Suppressor macrophage treated with lipopolysaccharide for 4 hours (primary cell): ENCODE data around the gene JAM2.
"Not testable (repeated sequence)": the region's sequence is repeated elsewhere in the genome, so short reads cannot be mapped to it uniquely, and the experiment has no call there.

ENCODE experiments used
- DNase-seq: peaks from one replicate; pipeline ENCODE4 v3.0.0-alpha.2; 2020

The JAM2 gene, protein sequence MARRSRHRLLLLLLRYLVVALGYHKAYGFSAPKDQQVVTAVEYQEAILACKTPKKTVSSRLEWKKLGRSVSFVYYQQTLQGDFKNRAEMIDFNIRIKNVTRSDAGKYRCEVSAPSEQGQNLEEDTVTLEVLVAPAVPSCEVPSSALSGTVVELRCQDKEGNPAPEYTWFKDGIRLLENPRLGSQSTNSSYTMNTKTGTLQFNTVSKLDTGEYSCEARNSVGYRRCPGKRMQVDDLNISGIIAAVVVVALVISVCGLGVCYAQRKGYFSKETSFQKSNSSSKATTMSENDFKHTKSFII

DNA sequence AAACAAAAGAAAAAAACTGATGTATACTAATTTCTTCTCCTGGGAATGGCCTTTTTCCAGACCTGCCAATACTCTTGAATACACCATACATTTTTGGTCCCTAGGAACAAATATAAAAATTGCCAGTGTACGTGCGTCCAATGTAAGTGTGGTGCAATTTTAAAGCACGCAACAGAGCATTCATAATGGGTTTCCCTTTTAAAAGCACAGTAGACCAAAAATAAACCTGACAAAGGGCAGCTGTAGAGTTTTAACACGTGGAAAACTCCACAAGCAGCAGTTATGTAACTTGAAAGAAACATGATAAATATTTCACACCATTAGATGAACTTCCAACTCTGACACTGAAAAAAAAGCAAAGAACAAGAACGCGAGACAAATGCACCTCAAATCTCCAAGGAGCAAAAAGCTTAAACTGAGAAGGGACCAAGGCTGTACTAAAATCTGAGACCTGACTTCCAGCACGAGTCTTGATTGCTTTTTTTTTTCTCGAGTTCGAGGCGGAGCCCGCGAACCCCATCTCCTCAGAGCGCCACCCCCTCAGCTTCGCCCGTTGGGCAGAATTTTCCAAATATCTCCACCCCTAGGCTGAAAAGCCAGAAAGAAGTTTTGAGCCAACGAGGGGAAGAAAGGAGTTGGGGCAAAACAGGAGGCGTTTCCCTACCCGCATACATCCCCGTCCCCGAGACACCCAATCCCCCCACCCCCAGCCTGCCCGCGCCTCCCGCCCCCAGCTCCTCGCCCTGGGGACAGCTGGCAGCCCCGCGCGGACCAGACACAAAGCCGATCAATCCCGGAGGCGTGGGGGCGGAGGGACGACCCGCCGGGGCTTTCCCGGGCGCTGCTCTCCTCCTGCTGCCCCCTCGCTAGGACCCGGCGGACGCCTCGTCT lies at the start of gene JAM2:
TSS of gene JAM2 (plus strand) at position 599 of the 891 bp plus-strand sequence. CDS start 564 bp downstream, outside the sequence.
- DNase-seq = peak; percentile 32

DNA sequence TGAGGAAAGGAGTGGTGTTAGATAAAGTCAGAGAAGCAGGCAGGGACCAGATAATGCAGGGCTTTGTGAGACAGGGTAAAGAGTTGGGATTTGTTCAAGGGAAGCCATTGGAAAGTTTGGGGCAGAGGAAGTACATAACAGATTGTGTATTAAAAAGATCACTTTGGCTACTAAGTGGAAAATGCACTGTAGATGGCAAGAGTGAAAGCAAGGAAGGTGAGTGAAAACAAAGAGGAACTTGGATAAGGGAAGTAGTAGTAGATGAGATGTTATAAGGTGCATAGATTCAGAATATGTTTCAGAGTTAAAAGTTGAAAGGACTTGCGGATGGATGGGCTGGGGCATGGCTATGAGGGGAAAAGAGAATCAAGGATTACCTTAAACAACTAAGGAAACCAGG lies 49.2 kb upstream of the JAM2 start:
- peak; percentile 19 for DNase-seq

DNA sequence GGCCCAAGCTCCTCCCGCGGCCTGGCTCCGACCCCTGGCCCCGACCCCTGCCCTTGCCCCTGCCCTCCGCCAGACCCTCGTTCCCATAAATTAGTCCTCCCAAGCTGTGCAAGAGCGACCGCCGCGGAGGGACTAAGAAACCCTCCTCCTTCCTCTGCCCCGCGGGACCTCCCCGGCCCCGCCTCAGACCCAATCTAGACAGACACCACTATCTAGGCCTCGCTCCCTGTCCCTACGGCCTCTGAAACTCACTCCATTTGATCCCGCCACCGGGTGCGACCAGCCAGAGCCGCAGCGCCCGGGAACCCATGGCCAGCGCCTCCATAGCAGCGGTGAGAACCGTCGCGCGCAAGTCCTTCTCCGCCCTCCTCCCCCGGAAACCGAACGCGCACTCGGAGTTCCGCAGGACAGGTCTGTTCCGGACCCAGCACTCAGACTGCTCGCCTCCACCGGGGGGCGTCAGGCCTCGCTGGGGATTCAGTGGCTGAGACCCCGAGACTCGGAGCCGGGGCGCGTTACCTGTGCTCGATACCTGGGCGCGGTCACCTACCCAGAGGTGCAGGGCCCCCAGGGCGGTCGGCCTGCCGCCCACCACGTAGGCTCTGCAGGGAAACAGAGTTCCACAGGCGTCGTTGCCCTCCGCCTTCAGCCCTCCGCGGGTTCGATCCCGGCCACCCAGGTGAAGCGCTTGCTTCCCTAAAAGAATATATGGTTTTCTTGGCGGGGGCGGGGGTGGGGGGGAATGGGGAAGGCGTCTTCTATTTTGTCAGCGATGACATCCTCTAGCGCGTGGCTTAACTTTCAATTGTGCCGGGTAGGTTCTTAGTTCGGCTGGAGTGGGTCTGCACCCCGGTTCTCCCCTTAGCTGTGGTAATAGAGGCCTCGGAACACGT lies 31.7 kb upstream of the JAM2 start, which contains the start of gene MRPL39:
TSS of gene MRPL39 (minus strand) at position 331 of the 893 bp plus-strand sequence. CDS start at position 325, 6 bp downstream.
- DNase-seq = peak; percentile 88

DNA sequence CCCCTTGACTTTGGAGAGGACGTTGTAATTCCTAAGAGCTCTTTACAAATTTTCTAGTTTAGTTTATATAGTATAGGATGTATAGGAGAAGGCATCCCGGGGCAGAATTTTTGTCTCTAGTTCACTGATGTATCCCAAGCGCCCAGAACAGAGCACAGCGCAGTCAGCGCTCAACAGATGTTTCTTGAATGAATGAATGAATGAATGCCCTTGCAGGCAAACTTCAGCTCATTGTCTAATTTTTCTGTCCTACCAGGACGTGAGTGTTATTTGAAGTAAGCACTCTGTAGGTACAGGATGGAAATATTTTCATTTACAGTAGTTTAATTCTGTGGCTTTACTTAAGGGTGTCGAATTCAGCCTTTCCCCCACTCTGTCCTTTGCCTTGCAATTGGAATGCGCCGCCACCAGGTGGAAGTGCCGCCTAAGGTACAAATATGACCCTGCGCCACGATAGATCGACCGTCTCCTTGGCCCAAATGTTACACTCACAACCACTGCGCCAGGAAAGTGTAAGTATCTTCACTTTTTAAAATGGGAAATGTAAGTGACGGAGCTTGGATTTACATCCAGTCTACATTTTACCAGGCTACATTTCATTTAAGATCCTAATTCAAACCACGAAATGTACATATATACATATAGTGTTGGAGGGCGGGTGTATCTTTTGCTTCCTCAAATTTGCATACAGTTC lies 30.9 kb upstream of the JAM2 start:
- peak; percentile 87 for DNase-seq

DNA sequence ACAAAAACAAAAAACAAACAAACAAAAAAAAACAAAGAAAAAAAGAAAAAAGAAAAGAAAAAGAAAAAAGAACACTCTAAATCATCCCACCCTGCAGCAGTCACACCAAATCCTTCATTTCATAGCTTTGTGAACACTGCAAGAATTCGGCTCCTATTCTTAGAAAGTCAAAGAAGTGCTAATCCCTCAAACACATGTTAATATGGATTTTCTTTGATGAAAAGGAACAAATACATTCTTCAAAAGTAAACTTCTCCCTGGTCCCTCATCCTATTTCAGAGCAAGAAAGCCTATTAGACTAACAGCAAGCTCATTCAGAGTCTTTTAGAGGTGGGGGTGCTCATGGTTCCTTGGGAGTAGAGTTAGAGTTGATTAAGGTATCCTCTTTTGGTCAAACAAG lies 24.6 kb upstream of the JAM2 start:
- no peak for DNase-seq

DNA sequence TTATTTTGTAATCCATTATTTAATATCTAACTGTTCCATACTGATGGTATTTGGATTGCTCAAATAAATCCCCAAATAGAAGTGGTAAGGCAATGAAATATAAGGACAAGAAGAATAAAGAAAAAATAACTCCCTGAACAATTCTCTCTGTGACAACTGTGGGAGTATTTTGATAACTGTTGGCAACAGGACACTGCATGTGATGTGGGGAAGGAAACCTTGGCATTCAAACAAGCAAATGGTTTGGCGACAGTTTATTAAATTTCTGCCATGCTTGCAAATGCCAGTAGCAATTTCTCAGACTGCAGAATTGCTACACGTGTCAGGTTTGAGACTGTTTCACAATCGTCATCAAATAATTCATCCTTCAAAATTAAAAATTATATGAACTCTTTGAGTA lies 23.2 kb upstream of the JAM2 start:
- no peak for DNase-seq

DNA sequence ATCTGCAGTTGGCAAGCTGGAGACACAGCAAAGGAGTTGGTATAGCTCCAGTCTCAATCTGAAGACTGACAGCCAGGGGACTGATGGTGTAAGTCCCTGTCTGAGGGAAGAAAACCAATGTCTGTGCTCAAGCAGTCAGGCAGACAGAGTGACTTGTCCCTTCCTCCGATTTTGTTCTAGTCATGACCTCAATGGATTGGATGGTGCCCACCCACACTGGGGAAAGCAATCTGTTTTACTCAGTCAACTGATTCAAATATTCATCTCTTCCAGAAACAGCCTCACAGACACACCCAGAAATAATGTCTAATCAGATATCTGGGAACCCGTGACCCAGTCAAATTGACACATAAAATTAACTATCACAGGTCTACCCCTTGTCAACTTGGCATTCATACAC lies 19.9 kb upstream of the JAM2 start:
- DNase-seq = no peak

DNA sequence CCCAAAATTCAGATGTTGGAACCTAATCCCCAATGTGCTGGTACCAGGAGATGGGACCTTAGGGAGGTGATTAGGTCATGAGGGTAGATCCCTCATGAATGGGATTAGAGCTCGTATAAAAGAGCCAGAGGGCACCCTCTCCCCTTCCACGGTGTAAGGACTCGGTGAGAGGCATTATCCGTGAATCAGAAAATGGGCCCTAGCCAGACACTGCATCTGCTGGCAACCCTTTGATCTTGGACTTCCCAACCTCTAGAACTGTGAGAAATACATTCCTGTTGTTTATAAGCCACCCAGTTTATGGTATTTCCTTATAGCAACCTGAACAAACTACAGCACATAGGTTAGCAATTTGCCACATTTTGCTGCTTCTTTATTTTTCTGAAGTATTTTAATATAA lies 14.5 kb upstream of the JAM2 start:
- DNase-seq = no peak

DNA sequence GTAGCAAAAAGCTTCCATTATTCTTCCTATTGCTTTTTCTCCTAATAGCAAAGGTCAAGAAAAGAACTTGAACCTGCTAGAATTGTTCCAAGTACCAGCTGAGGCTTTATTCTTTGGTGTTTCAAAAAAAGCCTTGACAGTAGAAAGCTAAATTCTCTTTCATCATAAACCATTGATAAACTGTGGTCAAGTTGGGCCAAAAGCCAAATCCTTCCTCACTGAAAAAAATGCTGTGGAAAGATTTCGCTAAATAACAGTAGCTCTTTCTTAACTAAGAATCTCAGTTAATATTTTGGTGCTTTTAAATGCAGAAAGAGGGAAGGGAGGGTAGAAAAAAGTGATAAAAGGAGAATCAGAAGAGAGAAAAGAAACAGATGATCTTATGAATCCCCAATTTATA lies 14.0 kb upstream of the JAM2 start:
- DNase-seq = no peak

DNA sequence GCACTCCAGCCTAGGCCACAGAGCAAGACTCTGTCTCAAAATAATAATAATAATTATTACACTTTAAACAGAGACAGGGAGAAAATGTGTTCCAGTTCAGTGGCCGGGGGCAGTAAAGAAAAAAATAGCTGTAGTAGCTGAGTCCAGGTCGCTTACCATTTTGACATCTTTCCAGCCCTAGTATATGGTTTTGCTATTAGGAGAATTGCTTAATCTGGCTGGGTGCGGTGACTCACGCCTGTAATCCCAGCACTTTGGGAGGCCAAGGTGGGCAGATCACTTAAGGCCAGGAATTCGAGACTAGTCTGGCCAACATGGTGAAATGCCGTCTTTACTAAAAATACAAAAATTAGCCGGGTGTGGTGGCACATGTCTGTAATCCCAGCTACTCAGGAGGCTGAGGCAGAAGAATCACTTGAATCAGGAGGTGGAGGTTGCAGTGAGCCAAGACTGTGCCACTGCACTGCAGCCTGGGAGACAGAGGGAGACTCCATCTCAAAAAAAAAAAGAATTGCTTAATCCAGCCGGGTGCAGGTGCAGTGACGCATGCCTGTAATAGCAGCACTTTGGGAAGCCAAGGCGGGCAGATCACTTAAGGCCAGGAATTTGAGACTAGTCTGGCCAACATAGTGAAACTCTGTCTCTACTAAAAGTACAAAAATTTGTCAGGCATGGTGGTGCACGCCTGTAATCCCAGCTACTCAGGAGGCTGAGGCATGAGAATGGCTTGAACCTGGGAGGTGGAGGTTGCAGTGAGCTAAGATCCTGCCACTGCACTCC lies 13.1 kb upstream of the JAM2 start:
- DNase-seq = not testable (repeated sequence)

DNA sequence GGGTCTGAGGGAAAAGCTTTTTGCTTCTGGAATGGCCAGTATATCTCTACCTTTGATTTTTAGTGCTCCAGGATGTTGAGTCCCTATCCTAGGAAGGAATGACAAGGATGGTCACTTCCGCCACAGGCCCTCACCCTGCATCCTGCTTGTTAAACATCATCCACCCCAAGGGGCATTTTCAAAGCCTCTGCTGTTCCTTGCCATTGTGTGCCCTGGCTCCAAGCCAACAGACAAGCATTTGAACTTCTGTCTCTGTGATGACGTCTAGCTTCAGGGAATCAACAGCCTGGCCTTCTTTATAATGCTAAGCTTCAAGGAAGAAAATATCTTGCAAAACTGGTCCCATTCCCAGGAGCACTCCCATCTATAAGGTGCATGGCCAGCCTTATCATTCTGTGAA lies 12.3 kb upstream of the JAM2 start:
- no peak for DNase-seq

DNA sequence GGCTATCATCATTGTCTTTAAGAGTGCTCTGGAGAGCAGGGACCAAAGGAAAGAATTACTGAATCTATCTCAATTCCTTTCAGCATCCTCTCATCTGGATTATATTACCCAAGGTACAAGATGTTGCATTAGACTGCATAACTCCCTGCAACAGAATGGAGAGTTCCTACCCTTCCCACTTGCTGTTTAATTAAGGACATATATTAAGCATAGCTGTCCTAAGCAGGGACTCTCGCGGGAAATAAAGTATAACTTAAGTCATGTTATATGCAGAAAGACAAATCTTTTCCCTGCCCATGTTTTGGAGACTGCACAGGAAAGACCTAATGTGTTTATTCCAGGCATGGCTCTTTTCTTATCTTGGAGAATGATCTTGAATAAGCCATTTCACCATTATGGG lies 6.8 kb upstream of the JAM2 start:
- DNase-seq = no peak

DNA sequence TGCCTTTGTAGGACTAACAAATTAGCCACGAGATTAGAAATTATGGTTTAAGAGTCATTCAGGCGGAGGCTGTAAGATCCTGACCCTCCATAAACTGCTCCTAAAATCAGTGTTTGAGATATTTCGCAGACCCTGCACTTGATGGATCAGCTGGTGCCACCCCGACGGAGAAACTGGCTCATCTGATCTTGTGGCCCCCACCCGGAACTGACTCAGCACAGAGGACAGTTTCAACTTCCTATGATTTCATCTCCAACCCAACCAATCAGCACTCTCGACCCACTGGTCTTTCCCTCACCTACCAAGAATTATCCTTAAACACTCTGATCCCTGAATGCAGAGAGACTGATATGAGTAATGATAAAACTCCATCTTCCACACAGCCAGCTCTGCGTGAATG lies 3.7 kb upstream of the JAM2 start:
- no peak for DNase-seq

DNA sequence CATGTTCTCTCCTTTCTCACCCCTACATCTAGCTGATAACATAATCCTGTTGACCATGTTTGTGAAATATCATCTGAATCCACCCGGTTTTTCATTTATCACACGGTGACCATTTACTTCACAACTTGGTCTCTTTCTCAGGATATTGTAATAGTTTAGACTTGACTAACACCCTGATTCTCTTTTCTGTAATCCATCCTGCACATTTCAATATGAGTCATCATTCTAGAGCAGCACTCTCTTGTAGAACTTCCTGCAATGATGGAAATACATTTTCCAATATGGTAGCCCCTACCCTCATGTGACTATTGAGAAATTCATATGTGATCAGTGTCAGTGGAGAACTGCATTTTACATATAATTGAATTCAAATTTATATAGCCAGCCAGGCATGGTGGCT lies 2.3 kb upstream of the JAM2 start:
- DNase-seq = peak; percentile 21

DNA sequence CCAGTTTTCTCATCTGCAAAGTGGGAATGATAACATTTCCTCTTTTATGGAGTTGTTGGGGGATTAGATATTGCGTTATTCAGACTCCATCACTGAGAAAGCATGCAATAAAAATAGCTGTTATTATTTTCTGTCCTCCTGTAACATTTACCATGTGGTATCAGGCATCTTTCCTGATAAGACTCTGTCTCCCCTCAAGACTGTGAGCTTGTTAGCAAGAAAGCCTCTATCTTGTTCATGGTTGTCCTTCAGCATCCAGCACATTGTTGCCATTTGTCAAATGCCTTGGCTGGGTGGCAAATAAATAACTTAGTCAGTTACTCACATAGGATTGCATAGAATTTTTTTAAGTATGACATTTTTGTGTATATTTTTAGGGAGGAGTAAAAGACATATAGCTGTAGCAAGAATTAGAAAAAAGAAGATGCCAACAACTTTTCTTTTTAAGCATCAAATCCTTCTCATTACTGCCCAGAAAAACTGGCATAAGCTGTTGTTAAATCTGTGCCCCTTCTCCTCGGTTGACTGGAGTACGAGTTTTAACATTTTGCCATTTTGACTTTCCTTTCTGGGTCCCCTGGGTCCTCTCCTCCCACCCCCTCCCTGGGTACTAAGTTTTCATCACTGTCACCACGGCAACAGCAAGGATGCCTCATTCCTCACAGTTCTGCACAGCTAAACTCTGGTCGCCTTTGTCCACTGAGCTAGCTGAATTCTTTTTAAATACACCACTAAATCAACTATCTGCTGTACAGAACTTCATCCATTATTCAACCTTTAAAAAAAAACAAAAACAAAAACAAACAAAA lies 1.0 kb upstream of the JAM2 start:
- DNase-seq = no peak

DNA sequence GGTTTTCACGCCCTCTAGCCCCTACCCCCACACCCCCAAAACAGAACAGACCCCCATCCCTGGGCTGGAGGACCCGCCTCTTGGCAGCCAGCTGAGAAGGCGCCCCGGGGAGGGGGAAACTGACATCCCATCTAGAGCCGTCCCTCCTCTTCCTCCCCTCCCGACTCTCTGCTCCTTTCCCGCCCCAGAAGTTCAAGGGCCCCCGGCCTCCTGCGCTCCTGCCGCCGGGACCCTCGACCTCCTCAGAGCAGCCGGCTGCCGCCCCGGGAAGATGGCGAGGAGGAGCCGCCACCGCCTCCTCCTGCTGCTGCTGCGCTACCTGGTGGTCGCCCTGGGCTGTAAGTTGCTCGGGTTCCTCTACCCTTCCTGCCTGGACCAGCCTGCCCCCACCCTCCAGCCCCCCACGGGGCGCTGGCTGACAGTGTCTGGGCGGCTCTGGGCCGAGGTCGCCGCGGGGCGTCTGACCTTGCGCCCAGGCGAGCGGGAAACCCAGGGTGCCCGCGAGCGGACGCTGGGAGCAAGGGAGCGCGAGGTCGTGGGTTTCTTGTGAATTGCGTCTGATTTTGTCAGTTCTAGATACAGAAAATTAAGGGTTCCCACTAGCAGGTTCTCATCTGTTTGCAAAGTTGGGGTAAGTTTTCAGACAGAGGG lies 618 bp downstream of the JAM2 start:
- DNase-seq = no peak

DNA sequence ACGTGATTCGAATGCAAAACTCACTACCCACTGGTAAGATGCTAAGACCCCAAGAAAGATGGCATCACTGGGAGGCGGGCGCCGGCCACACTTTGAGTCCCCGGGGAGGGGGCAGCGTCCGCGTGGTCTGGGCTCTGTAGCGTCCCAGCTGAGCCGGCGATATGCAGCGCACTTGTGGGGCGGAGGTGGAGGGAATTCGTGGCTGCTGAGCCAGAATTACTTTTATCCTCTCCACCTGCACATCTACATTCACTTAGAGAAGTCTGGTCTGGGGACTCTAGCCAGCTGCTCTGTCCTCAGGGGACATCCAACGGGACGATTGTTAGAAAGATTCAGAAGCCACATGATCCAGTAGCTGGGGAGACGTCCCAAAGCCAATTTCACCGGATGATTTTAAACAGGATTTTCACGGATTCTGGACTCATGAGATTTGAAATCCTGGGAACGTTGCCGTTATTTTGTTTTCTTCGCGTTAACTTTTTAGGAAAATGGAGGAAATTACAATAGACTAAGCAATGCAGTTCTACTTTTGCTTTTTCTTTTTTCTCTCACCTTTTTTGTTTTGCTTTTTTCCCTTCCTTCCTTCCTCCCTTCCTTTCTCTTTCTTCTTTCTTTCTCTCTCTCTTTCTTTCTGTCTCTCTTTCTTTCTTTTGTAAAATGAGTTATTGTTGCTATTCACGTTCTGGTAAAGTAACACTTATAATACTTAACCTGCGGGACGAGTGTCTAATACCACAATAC lies 1.3 kb downstream of the JAM2 start:
- DNase-seq = no peak

DNA sequence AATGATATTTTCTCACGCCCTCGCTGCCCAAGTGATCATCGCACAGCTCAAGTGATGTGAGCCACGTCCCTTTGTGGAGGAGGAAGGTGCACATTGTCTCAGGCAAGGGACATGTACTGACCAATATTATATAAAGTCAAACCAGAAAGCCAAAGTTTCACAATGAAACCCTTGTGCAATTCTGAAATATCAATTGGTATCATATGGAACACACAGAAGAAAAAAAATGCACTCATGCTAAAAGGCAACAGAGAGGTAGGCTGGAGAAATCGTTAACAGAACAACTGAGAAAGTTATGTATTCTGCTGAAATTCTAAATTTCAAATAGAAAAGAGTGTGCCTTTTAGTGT lies 1.9 kb downstream of the JAM2 start:
- DNase-seq = no peak

DNA sequence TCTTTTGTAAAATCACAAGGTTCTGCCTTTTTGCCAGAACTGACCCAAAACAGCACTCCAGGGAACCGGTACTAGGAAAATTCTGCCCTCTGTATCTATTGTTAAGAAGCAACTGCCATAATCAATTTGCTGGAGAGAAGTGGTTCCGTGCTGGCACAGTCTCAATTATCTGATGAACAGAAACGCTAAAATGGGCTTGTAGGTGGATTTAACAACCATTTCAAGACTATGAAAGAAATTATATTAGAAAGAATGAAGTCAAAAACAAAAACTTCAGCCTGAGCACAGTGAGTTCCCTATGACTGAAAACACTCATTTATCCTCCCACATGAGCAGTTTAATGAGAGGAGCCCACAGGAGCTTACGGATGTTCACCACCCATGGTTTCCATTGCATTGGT lies 4.4 kb downstream of the JAM2 start:
- no peak for DNase-seq

DNA sequence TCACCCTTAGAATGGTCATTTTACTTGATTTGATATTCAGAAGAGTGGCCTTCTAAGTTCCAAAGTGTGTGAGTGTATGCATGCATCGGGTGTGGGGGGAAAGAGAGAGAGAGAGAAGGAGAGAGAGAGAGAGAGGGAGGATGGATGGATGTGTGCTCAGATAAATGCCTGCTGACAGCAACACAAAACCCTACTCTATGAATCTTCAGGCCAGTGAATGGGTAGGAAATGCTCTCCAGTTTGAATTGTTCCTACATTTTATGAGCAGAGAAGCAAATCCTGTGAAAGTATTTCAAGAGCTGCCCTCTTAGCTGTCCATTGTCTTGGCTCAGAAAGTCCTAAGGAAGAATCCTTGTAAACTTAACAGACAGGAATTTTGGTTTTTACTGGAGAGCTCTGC lies 7.4 kb downstream of the JAM2 start:
- no peak for DNase-seq
